Dendritic cell treated with granulocyte-macrophage colony-stimulating factor and Interleukin-4, amounts not matched to agents 40 ng/mL and 50 ng/mL, for 4 days (primary cell): ENCODE data around the gene ZNF333.
"Not testable (repeated sequence)": the region's sequence is repeated elsewhere in the genome, so short reads cannot be mapped to it uniquely, and the experiment has no call there.

ENCODE experiments used
- H3K27ac Mint-ChIP-seq: one replicate; pipeline ENCODE4 v1.8.0; 2022; ENCODE audit warnings: mild to moderate bottlenecking, mixed read lengths
- H3K27me3 Mint-ChIP-seq: one replicate; pipeline ENCODE4 v1.8.0; 2022; ENCODE audit warnings: mild to moderate bottlenecking, mixed read lengths
- H3K36me3 Mint-ChIP-seq: one replicate; pipeline ENCODE4 v1.8.0; 2022; ENCODE audit warnings: low read depth, mixed read lengths
- H3K4me1 Mint-ChIP-seq: one replicate; pipeline ENCODE4 v1.8.0; 2022; ENCODE audit warnings: low read depth, mixed read lengths
- H3K4me3 Mint-ChIP-seq: one replicate; pipeline ENCODE4 v1.8.0; 2022; ENCODE audit warnings: mild to moderate bottlenecking, moderate library complexity, mixed read lengths
- H3K9me3 Mint-ChIP-seq: one replicate; pipeline ENCODE4 v1.8.0; 2022; ENCODE audit warnings: mixed read lengths
- intact Hi-C: fragments of 100-400 bp; cut with micrococcal nuclease; formaldehyde crosslinking; loops from one replicate; pipeline ENCODE4 v1.15.0; 2022

ZNF333 gene

GRCh38 chr19:14765841-14766240, 76.0 kb downstream of the ZNF333 start:
- peaks cover 100% of the 10 kb centered on the region for H3K36me3 Mint-ChIP-seq
- H3K9me3 Mint-ChIP-seq, intact Hi-C loops, H3K4me3 Mint-ChIP-seq, H3K27me3 Mint-ChIP-seq: not testable (repeated sequence)
- peak overlapping the region; percentile 74 for H3K27ac Mint-ChIP-seq
- H3K4me1 Mint-ChIP-seq = peaks cover 66% of the 10 kb centered on the region

DNA sequence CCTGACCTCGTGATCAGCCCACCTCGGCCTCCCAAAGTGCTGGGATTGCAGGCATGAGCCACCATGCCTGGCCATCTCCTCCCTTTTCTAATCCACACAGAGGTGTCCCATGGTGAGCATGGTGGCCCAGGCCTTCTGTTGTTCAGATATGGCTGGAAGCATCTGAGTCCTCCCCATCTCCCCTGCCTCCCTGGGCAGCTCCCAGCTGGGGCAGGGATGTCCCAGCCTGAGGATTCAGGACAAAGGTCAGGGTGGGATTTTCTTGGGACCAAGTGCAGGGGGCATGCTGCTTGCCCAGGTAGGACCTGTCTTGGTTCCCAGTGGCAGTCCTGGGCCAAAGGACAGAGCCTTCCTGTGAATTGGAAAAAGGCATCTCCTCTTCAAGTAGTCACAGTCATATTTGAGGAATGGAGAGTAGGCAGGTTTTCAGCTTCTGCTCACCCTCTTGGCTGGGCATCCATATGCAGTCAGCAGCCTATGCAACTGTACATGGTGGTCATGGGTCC, 77.7 kb downstream of the ZNF333 start:
- intact Hi-C loops = no loop called here
- Mint-ChIP-seq H3K36me3 (peaks cover 100% of the 10 kb centered on the region), H3K27ac (no peak overlapping the region), H3K4me3 (no peak overlapping the region), H3K27me3 (no peaks in the 10 kb centered on the region), H3K9me3 (peaks cover 10% of the 10 kb centered on the region), H3K4me1 (peaks cover 75% of the 10 kb centered on the region)

GRCh38 chr19:14768001-14768400, 78.2 kb downstream of the ZNF333 start:
- intact Hi-C loops = no loop called here
- Mint-ChIP-seq H3K4me1 (peaks cover 76% of the 10 kb centered on the region), H3K36me3 (peaks cover 100% of the 10 kb centered on the region), H3K9me3 (peaks cover 10% of the 10 kb centered on the region), H3K27me3 (no peaks in the 10 kb centered on the region), H3K4me3 (no peak overlapping the region), H3K27ac (no peak overlapping the region)

- no peak overlapping the region for H3K4me3 Mint-ChIP-seq
- peaks cover 2% of the 10 kb centered on the region for H3K9me3 Mint-ChIP-seq
- H3K4me1 Mint-ChIP-seq = peaks cover 77% of the 10 kb centered on the region
- H3K27me3 Mint-ChIP-seq = no peaks in the 10 kb centered on the region
- intact Hi-C loops = no loop called here
- H3K27ac Mint-ChIP-seq = no peak overlapping the region
- H3K36me3 Mint-ChIP-seq = peaks cover 100% of the 10 kb centered on the region
Measured at GRCh38 chr19:14769201-14769600, 79.4 kb downstream of the ZNF333 start.

DNA sequence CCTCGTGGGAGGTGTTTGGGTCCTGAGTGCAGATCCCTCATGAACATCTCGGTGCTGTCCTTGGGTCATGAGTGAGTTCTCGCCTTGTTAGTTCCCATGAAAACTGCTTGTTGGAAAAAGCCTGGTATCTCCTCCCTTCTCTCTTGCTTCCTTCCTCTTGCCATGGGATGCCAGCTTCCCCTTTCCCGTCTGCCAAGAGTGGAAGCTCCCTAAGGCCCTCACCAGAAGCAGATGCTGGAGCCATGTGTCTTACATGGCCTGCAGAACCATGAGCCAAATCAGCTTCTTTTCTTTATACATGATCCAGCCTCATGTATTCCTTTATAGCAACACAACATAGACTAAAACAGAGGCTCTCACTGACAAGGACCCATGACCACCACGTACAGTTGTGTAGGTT, 80.3 kb downstream of the ZNF333 start:
- H3K36me3 Mint-ChIP-seq = peaks cover 94% of the 10 kb centered on the region
- intact Hi-C loops = no loop called here
- H3K9me3 Mint-ChIP-seq = no peaks in the 10 kb centered on the region
- peaks cover 73% of the 10 kb centered on the region for H3K4me1 Mint-ChIP-seq
- no peak overlapping the region for H3K27ac Mint-ChIP-seq
- H3K27me3 Mint-ChIP-seq = no peaks in the 10 kb centered on the region
- no peak overlapping the region for H3K4me3 Mint-ChIP-seq

- Mint-ChIP-seq H3K9me3 (no peaks in the 10 kb centered on the region), H3K27me3 (no peaks in the 10 kb centered on the region), H3K27ac (no peak overlapping the region), H3K4me3 (no peak overlapping the region), H3K4me1 (peaks cover 76% of the 10 kb centered on the region), H3K36me3 (peaks cover 89% of the 10 kb centered on the region)
- intact Hi-C loops = no loop called here
Measured at GRCh38 chr19:14770944-14771839, 81.3 kb downstream of the ZNF333 start.

- Mint-ChIP-seq H3K27ac (no peak overlapping the region), H3K27me3 (no peaks in the 10 kb centered on the region), H3K4me3 (no peak overlapping the region), H3K36me3 (peaks cover 77% of the 10 kb centered on the region), H3K4me1 (peaks cover 73% of the 10 kb centered on the region), H3K9me3 (no peaks in the 10 kb centered on the region)
- intact Hi-C loops = no loop called here
Measured at GRCh38 chr19:14772467-14772866, 82.6 kb downstream of the ZNF333 start.

DNA sequence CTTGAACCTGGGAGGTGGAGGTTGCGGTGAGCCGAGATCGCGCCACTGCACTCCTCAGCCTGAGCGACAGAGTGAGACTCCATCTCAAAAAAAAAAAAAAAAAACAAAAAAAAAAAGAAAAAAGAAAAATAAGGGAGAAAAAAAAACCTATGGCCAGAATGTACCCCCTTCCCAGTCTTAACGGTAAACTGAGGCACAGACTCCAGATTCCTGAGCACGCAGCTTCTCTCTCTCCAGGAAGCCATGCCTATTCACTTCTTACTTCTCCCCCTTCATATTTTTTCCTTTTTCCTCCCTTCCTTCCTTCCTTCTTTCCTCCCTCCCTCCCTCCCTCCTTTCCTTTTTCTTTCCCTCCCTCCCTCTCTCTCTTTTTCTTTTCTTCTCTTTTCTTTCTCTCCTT, 83.1 kb downstream of the ZNF333 start:
- Mint-ChIP-seq H3K4me1 (peaks cover 69% of the 10 kb centered on the region), H3K36me3 (peaks cover 72% of the 10 kb centered on the region), H3K27me3 (no peaks in the 10 kb centered on the region), H3K9me3 (no peaks in the 10 kb centered on the region), H3K27ac (no peak overlapping the region), H3K4me3 (no peak overlapping the region)
- intact Hi-C loops = no loop called here

DNA sequence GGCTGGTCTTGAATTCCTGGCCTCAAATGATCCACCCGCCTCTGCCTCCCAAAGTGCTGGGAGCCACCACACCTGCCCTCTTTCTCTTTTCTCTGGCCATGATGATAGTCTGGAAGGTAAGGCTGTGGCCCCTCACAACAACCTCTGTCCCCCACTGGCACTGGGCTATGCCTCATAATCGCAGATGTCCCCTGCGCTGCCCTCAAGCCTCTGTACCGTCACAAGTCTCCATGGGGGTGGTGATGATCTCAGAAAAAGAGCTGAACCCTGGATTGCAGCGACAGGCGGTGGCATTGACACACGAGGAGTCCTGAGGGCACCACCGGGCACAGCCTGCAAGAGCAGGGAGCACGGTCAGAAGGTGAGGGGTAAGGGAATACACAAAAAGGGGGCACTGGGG, 83.9 kb downstream of the ZNF333 start:
- H3K27me3 Mint-ChIP-seq, H3K4me3 Mint-ChIP-seq, intact Hi-C loops, H3K9me3 Mint-ChIP-seq, H3K27ac Mint-ChIP-seq: not testable (repeated sequence)
- H3K36me3 Mint-ChIP-seq = peaks cover 64% of the 10 kb centered on the region
- peaks cover 69% of the 10 kb centered on the region for H3K4me1 Mint-ChIP-seq

GRCh38 chr19:14774373-14774772, 84.5 kb downstream of the ZNF333 start:
- peaks cover 69% of the 10 kb centered on the region for H3K4me1 Mint-ChIP-seq
- no peak overlapping the region for H3K27ac Mint-ChIP-seq
- no peaks in the 10 kb centered on the region for H3K27me3 Mint-ChIP-seq
- H3K36me3 Mint-ChIP-seq = peaks cover 58% of the 10 kb centered on the region
- no peak overlapping the region for H3K4me3 Mint-ChIP-seq
- H3K9me3 Mint-ChIP-seq = no peaks in the 10 kb centered on the region
- intact Hi-C loops = no loop called here

- intact Hi-C loops, H3K9me3 Mint-ChIP-seq, H3K27me3 Mint-ChIP-seq: not testable (repeated sequence)
- peaks cover 48% of the 10 kb centered on the region for H3K36me3 Mint-ChIP-seq
- peak overlapping the region; percentile 95 for H3K4me3 Mint-ChIP-seq
- peak overlapping the region; percentile 86 for H3K27ac Mint-ChIP-seq
- peaks cover 62% of the 10 kb centered on the region for H3K4me1 Mint-ChIP-seq
Measured at GRCh38 chr19:14775326-14775725, 85.5 kb downstream of the ZNF333 start.

GRCh38 chr19:14775869-14776586, 86.2 kb downstream of the ZNF333 start:
- no peaks in the 10 kb centered on the region for H3K9me3 Mint-ChIP-seq
- peak overlapping the region; percentile 86 for H3K27ac Mint-ChIP-seq
- peak overlapping the region; percentile 95 for H3K4me3 Mint-ChIP-seq
- no peaks in the 10 kb centered on the region for H3K27me3 Mint-ChIP-seq
- intact Hi-C loops = no loop called here
- peaks cover 41% of the 10 kb centered on the region for H3K36me3 Mint-ChIP-seq
- peaks cover 67% of the 10 kb centered on the region for H3K4me1 Mint-ChIP-seq

- Mint-ChIP-seq H3K36me3 (peaks cover 25% of the 10 kb centered on the region), H3K4me1 (peaks cover 60% of the 10 kb centered on the region), H3K27ac (peak overlapping the region; percentile 34)
- H3K27me3 Mint-ChIP-seq, H3K9me3 Mint-ChIP-seq, H3K4me3 Mint-ChIP-seq, intact Hi-C loops: not testable (repeated sequence)
Measured at GRCh38 chr19:14777645-14778044, 87.8 kb downstream of the ZNF333 start.

DNA sequence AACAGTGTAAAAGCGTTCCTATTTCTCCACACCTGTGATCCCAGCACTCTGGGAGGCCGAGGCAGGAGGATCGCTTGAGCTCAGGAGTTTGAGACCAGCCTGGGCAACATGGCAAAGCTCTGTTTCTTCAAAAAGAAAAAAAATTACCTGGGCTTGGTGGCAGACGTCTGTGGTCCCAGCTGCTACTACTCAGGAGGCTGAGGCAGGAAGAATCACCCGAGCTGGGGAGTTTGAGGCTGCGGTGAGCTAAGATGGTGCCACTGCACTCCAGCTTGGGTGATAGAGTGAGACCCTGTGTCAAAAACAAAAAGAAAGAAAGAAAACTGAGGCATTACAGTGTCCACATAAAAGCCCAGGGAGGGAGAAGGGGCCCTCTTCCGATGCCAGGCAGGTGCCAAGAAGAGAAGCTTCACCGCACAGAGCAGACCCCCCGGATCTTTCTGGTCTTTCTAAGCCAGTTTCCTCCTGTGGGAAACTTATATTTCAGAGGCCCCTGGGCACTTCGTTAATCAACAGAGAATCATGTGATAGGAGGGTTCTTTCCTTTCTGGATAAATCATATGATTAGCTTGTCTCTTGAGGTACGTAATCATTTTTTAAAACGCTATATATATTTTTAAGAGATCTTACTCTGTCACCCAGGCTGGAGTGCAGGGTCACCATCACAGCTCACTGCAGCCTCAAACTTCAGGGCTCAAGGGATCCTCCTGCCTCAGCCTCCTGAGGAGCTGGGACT, 88.4 kb downstream of the ZNF333 start, which contains the start of gene ADGRE2:
Gene ADGRE2, minus strand, starts transcription at position 451 of the 736 bp plus-strand sequence. CDS start 1,804 bp downstream, outside the sequence.
- intact Hi-C loops, H3K4me3 Mint-ChIP-seq, H3K9me3 Mint-ChIP-seq, H3K27me3 Mint-ChIP-seq: not testable (repeated sequence)
- peak within 1 kb of the TSS; percentile 34 for H3K27ac Mint-ChIP-seq
- peaks cover 19% of the 10 kb centered on the region for H3K36me3 Mint-ChIP-seq
- H3K4me1 Mint-ChIP-seq = peaks cover 63% of the 10 kb centered on the region
